Measurements from ENCODE around the gene DNER. TPM values are rescaled to one million over a fixed set of nuclear protein-coding genes. Genes with fewer than 3 reads are reported as not detected.

DNER gene
- total RNA-seq, 1 experiment from 2014 or later: 8.4 TPM

DNA sequence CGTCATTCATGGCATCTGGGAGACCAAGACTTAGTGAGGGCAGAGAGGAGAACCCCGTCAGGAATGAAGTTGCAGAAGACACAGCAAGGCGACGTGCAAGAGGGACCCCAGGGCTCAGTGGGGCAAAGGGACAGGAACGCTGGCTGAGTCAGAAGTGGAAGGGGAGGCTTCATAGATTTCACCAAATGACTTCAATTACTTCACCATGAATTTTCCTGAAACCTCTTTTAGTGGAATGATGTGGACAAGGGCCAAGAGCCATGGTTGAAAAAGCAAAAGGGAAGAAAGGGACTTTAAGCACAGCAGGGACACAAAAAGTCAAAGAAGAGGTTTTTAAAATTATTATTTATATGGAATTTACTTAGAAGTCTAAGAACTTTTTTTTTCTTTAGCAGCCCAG lies 301.7 kb downstream of the DNER start:
- Histone ChIP-seq H3K36me3 (ENCODE audit: insufficient read depth, low read length, poor library complexity, severe bottlenecking) (no peaks in the 10 kb centered on the region), H3K4me1 (ENCODE audit: insufficient read depth, low read length, poor library complexity, severe bottlenecking) (peaks cover 30% of the 10 kb centered on the region), H3K4me3 (ENCODE audit: low read depth, low read length, poor library complexity, severe bottlenecking) (no peak overlapping the region), H3K9me3 (ENCODE audit: low read depth, low read length, poor library complexity, severe bottlenecking) (no peaks in the 10 kb centered on the region), H3K27ac (ENCODE audit: low read depth, low read length, poor library complexity, severe bottlenecking) (no peak overlapping the region), H3K27me3 (replicated peaks; ENCODE audit: insufficient read depth, low read depth, low read length, poor library complexity) (no peaks in the 10 kb centered on the region)
- CTCF ChIA-PET: no interaction called here
- intact Hi-C loops (cut with micrococcal nuclease; ENCODE audit: unreplicated experiment): no loop called here
- BruUV-seq (replicated peaks): no TSS peak
- no peak for DNase-seq (ENCODE audit: low spot score)
- POLR2A ChIA-PET (ENCODE audit: low non-redundant PET): no interaction called here
- TF ChIP-seq, protein P1, sequence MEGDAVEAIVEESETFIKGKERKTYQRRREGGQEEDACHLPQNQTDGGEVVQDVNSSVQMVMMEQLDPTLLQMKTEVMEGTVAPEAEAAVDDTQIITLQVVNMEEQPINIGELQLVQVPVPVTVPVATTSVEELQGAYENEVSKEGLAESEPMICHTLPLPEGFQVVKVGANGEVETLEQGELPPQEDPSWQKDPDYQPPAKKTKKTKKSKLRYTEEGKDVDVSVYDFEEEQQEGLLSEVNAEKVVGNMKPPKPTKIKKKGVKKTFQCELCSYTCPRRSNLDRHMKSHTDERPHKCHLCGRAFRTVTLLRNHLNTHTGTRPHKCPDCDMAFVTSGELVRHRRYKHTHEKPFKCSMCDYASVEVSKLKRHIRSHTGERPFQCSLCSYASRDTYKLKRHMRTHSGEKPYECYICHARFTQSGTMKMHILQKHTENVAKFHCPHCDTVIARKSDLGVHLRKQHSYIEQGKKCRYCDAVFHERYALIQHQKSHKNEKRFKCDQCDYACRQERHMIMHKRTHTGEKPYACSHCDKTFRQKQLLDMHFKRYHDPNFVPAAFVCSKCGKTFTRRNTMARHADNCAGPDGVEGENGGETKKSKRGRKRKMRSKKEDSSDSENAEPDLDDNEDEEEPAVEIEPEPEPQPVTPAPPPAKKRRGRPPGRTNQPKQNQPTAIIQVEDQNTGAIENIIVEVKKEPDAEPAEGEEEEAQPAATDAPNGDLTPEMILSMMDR (conservative IDR thresholded peaks at IDR 0.05; ENCODE audit: low read depth, low read length): no peak
- TF ChIP-seq EZH2 (IDR thresholded peaks at IDR 0.05; ENCODE audit: borderline replicate concordance, low read depth, low read length, poor library complexity, severe bottlenecking): no peak

DNA sequence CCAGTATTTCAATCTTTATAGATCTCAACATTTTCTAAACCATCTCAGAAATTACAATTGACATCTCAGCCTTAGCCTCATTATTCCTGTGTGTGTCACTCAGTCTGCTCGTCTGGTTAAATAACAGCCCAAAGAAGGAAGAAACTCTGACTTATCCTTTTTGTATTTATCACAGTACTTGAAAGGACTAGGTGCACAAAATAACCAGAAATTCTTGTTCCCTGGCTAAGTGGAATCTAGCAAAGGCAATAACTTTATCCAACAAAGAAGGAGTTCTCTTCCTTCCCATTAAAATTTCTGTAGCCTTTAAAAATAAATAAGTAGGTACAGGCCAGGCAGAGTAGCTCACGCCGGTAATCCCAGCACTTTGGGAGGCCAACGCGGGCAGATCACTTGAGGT lies 303.4 kb downstream of the DNER start:
- ChIA-PET CTCF (interaction anchor here (0.5 kb wide), 1 partner anchor 1536 kb away, joined by 3 read pairs; no protein-coding TSS in a partner anchor), POLR2A (ENCODE audit: low non-redundant PET) (no interaction called here)
- Histone ChIP-seq H3K4me3 (ENCODE audit: low read depth, low read length, poor library complexity, severe bottlenecking) (no peak overlapping the region), H3K27me3 (replicated peaks; ENCODE audit: insufficient read depth, low read depth, low read length, poor library complexity) (no peaks in the 10 kb centered on the region), H3K27ac (ENCODE audit: low read depth, low read length, poor library complexity, severe bottlenecking) (no peak overlapping the region), H3K4me1 (ENCODE audit: insufficient read depth, low read length, poor library complexity, severe bottlenecking) (peaks cover 30% of the 10 kb centered on the region), H3K36me3 (ENCODE audit: insufficient read depth, low read length, poor library complexity, severe bottlenecking) (no peaks in the 10 kb centered on the region), H3K9me3 (ENCODE audit: low read depth, low read length, poor library complexity, severe bottlenecking) (no peaks in the 10 kb centered on the region)
- BruUV-seq (replicated peaks): no TSS peak
- no peak for DNase-seq (ENCODE audit: low spot score)
- intact Hi-C loops (cut with micrococcal nuclease; ENCODE audit: unreplicated experiment): no loop called here
- TF ChIP-seq, protein P1 (conservative IDR thresholded peaks at IDR 0.05; ENCODE audit: low read depth, low read length): no peak
- TF ChIP-seq EZH2 (IDR thresholded peaks at IDR 0.05; ENCODE audit: borderline replicate concordance, low read depth, low read length, poor library complexity, severe bottlenecking): no peak

DNA sequence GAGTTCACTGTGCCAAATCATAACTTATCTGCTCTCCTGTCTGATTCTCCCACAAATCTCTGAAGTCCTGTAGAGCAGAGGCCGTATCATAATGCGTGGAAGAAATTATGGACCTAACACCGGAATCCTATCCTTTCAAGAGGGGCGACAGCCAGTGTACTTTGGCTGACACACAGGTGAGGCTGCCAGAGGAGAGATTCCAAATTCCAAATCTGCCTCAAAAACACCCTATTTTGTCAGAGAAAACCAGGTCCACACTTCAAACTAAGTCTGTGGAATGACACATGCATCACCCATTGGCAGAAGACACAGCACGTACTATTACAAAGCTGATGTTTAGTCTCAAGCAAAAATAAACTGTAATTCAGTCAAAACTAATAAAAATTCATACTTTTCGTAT lies 304.1 kb downstream of the DNER start:
- TF ChIP-seq, protein P1 (conservative IDR thresholded peaks at IDR 0.05; ENCODE audit: low read depth, low read length): no peak
- CTCF ChIA-PET: interaction anchor here (0.5 to 0.9 kb wide), 2 partner anchors 177 to 1535 kb away, joined by 3 read pairs; no protein-coding TSS in a partner anchor
- Histone ChIP-seq H3K36me3 (ENCODE audit: insufficient read depth, low read length, poor library complexity, severe bottlenecking) (no peaks in the 10 kb centered on the region), H3K4me1 (ENCODE audit: insufficient read depth, low read length, poor library complexity, severe bottlenecking) (peaks cover 30% of the 10 kb centered on the region), H3K4me3 (ENCODE audit: low read depth, low read length, poor library complexity, severe bottlenecking) (no peak overlapping the region), H3K27ac (ENCODE audit: low read depth, low read length, poor library complexity, severe bottlenecking) (no peak overlapping the region), H3K27me3 (replicated peaks; ENCODE audit: insufficient read depth, low read depth, low read length, poor library complexity) (no peaks in the 10 kb centered on the region), H3K9me3 (ENCODE audit: low read depth, low read length, poor library complexity, severe bottlenecking) (no peaks in the 10 kb centered on the region)
- no TSS peak for BruUV-seq (replicated peaks)
- DNase-seq (ENCODE audit: low spot score): no peak
- intact Hi-C loops (cut with micrococcal nuclease; ENCODE audit: unreplicated experiment): no loop called here
- POLR2A ChIA-PET (ENCODE audit: low non-redundant PET): no interaction called here
